ENCODE data around the gene PCNP. TPM values are rescaled to one million over a fixed set of nuclear protein-coding genes. Genes with fewer than 3 reads are reported as not detected.
A peak's percentile ranks its signal among the peaks of the same experiment; 100 is the strongest.

The PCNP gene
- total and polyA plus RNA-seq, 2 experiments from 2014 or later: 91.2 to 178 TPM

DNA sequence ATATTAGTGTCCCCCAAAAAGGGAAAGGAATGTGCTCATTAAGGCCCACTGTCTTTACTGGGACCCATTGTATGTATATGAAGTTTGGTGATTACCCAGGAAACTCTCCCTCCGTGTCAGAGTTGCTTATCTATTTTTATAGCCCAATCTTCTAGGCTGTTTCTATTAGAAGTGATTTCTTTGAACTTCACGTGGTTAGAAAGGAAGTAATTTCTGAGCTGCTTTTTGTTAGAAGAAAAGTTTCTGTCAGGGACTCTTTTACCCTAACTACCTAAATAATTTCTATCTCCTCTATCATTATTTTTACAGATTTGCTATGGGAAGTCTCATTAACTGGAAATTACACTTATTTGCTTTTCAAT is 43.3 kb upstream of the PCNP start:
- Histone ChIP-seq H3K79me2 (ENCODE audit: insufficient read depth) (no peaks in the 10 kb centered on the region), H3F3A (ENCODE audit: insufficient read depth) (no peaks in the 10 kb centered on the region), H3K4me3 (no peak overlapping the region), H3K9me2 (ENCODE audit: insufficient read depth) (no peaks in the 10 kb centered on the region), H4K20me1 (ENCODE audit: insufficient read depth) (no peaks in the 10 kb centered on the region), H3K9ac (no peak overlapping the region), H2AFZ (no peak overlapping the region), H3K36me3 (ENCODE audit: low read depth) (no peaks in the 10 kb centered on the region), H3K9me3 (ENCODE audit: low read depth) (no peaks in the 10 kb centered on the region), H3K27me3 (replicated peaks; ENCODE audit: insufficient read depth) (peaks cover 5% of the 10 kb centered on the region; the same call in 1 of the 2 replicates), H3K27ac (no peak overlapping the region), H3K4me2 (ENCODE audit: unreplicated experiment) (no peak overlapping the region), H3K4me1 (ENCODE audit: insufficient read depth) (no peaks in the 10 kb centered on the region)
- DNase-seq: no peak
- in situ Hi-C loops (cut with MboI): no loop called here
- WGBS, 2 experiments (ENCODE audit: low coverage in 1 of 2, low lambda C conversion rate in 2 of 2, missing lambda C conversion rate in 2 of 2): 39% methylated on average over 2 of the region's 2 CpGs
- TF ChIP-seq EZH2 (IDR thresholded peaks at IDR 0.05; ENCODE audit: insufficient read depth, poor library complexity, severe bottlenecking) (no peak), EZH2phosphoT487 (IDR thresholded peaks at IDR 0.05; ENCODE audit: insufficient read depth, low read depth) (no peak)

DNA sequence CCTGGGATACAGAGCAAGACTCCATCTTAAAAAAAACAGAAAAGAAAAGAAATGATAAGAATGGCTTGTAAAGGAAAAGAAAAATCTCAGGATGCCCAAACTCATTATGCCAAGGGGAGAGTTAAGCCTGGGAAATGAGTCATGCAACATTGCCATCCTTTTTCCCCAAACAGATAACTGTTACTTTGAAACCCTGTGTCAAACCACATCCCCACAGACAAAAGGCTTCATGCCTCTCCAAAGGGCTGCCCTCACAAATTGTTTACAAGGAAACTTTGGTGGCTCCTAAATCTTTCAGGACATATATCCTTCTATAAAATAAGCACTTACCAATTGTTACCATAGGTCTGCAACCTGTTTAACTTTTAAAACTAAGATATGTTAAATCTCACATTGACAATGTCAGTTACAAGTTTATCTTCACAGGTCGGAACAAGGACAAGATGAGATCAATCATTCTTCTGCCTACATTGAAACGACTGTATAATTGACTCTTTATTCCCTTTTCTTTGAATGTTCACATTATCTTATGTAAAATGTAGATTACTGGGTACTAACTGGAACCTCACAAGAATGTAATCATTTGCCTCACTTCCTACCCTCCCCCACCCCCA is 42.4 kb upstream of the PCNP start:
- H3K9me3 ChIP-seq (ENCODE audit: low read depth): no peaks in the 10 kb centered on the region
- no peak overlapping the region for H3K4me3 ChIP-seq
- peaks cover 5% of the 10 kb centered on the region; the same call in 1 of the 2 replicates for H3K27me3 ChIP-seq (replicated peaks; ENCODE audit: insufficient read depth)
- H3K9ac ChIP-seq: no peak overlapping the region
- no peaks in the 10 kb centered on the region for H3F3A ChIP-seq (ENCODE audit: insufficient read depth)
- no peaks in the 10 kb centered on the region for H4K20me1 ChIP-seq (ENCODE audit: insufficient read depth)
- 43% methylated on average over 2 of the region's 2 CpGs for WGBS, 2 experiments (ENCODE audit: low coverage in 1 of 2, low lambda C conversion rate in 2 of 2, missing lambda C conversion rate in 2 of 2)
- no peaks in the 10 kb centered on the region for H3K9me2 ChIP-seq (ENCODE audit: insufficient read depth)
- TF ChIP-seq EZH2phosphoT487 (IDR thresholded peaks at IDR 0.05; ENCODE audit: insufficient read depth, low read depth) (no peak), EZH2 (IDR thresholded peaks at IDR 0.05; ENCODE audit: insufficient read depth, poor library complexity, severe bottlenecking) (no peak)
- H3K27ac ChIP-seq: no peak overlapping the region
- no peaks in the 10 kb centered on the region for H3K36me3 ChIP-seq (ENCODE audit: low read depth)
- H3K79me2 ChIP-seq (ENCODE audit: insufficient read depth): no peaks in the 10 kb centered on the region
- no peak overlapping the region for H2AFZ ChIP-seq
- DNase-seq: no peak
- H3K4me1 ChIP-seq (ENCODE audit: insufficient read depth): no peaks in the 10 kb centered on the region
- no peak overlapping the region for H3K4me2 ChIP-seq (ENCODE audit: unreplicated experiment)
- in situ Hi-C loops (cut with MboI): no loop called here

GRCh38 chr3:101532783-101533602 is 41.0 kb upstream of the PCNP start:
- H3K9ac ChIP-seq: no peak overlapping the region
- no peaks in the 10 kb centered on the region for H3K4me1 ChIP-seq (ENCODE audit: insufficient read depth)
- WGBS, 2 experiments (ENCODE audit: low coverage in 1 of 2, low lambda C conversion rate in 2 of 2, missing lambda C conversion rate in 2 of 2): 58 to 61% methylated on average over 9 of the region's 9 CpGs
- no peak overlapping the region for H3K4me3 ChIP-seq
- peaks cover 5% of the 10 kb centered on the region; the same call in 1 of the 2 replicates for H3K27me3 ChIP-seq (replicated peaks; ENCODE audit: insufficient read depth)
- H3K79me2 ChIP-seq (ENCODE audit: insufficient read depth): no peaks in the 10 kb centered on the region
- no peaks in the 10 kb centered on the region for H3K9me2 ChIP-seq (ENCODE audit: insufficient read depth)
- no peak overlapping the region for H3K27ac ChIP-seq
- no peaks in the 10 kb centered on the region for H3F3A ChIP-seq (ENCODE audit: insufficient read depth)
- no peak for DNase-seq
- no peak overlapping the region for H3K4me2 ChIP-seq (ENCODE audit: unreplicated experiment)
- no peaks in the 10 kb centered on the region for H3K9me3 ChIP-seq (ENCODE audit: low read depth)
- H4K20me1 ChIP-seq (ENCODE audit: insufficient read depth): no peaks in the 10 kb centered on the region
- H2AFZ ChIP-seq: no peak overlapping the region
- in situ Hi-C loops (cut with MboI): no loop called here
- TF ChIP-seq EZH2 (IDR thresholded peaks at IDR 0.05; ENCODE audit: insufficient read depth, poor library complexity, severe bottlenecking) (no peak), EZH2phosphoT487 (IDR thresholded peaks at IDR 0.05; ENCODE audit: insufficient read depth, low read depth) (no peak)
- no peaks in the 10 kb centered on the region for H3K36me3 ChIP-seq (ENCODE audit: low read depth)

DNA sequence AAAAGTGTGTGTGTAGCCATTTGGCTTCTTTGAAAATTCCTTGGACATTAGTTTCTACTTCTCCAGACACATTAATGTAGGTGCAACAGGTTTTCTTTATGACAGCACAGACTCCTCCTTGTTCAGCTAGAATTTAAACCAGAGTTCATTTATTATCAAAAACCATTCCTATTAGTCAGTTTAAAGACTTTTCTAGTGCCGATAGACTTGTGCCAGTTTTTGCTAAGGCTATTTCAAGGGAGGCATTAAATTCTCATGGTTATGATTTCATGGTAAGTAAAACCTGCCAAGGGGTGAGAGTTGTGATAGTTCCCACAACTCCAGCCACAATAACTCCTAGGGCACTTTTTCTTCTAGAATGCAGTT is 40.4 kb upstream of the PCNP start:
- in situ Hi-C loops (cut with MboI): no loop called here
- H3K4me3 ChIP-seq: no peak overlapping the region
- 70 to 78% methylated on average over 1 of the region's 1 CpG for WGBS, 2 experiments (ENCODE audit: low coverage in 1 of 2, low lambda C conversion rate in 2 of 2, missing lambda C conversion rate in 2 of 2)
- no peak overlapping the region for H3K9ac ChIP-seq
- no peaks in the 10 kb centered on the region for H3K4me1 ChIP-seq (ENCODE audit: insufficient read depth)
- peaks cover 5% of the 10 kb centered on the region; the same call in 1 of the 2 replicates for H3K27me3 ChIP-seq (replicated peaks; ENCODE audit: insufficient read depth)
- H3K9me3 ChIP-seq (ENCODE audit: low read depth): no peaks in the 10 kb centered on the region
- H3K9me2 ChIP-seq (ENCODE audit: insufficient read depth): no peaks in the 10 kb centered on the region
- H3F3A ChIP-seq (ENCODE audit: insufficient read depth): no peaks in the 10 kb centered on the region
- H2AFZ ChIP-seq: no peak overlapping the region
- no peaks in the 10 kb centered on the region for H3K79me2 ChIP-seq (ENCODE audit: insufficient read depth)
- H3K27ac ChIP-seq: no peak overlapping the region
- H3K36me3 ChIP-seq (ENCODE audit: low read depth): no peaks in the 10 kb centered on the region
- no peaks in the 10 kb centered on the region for H4K20me1 ChIP-seq (ENCODE audit: insufficient read depth)
- no peak for TF ChIP-seq EZH2 (IDR thresholded peaks at IDR 0.05; ENCODE audit: insufficient read depth, poor library complexity, severe bottlenecking)
- no peak for TF ChIP-seq EZH2phosphoT487 (IDR thresholded peaks at IDR 0.05; ENCODE audit: insufficient read depth, low read depth)
- DNase-seq: peak; percentile 16
- no peak overlapping the region for H3K4me2 ChIP-seq (ENCODE audit: unreplicated experiment)

All from GM23248 (cell line).